Neural progenitor cell (in vitro differentiated cells): Measurements from ENCODE around the gene TOR1A.

Source experiments
- CTCF ChIP-seq: fragments of 200-600 bp; sonication (generic); IDR thresholded peaks from 2 replicates; pipeline ENCODE4 v1.5.1; 2017; ENCODE audit warnings: antibody characterized with exemption, mild to moderate bottlenecking
- EZH2phosphoT487 ChIP-seq: fragments of 200-600 bp; sonication (generic); IDR thresholded peaks from 2 replicates; pipeline ENCODE4 v1.6.1; 2017; ENCODE audit warnings: antibody characterized with exemption

GRCh38 chr9:129809346-129809745, 14.6 kb downstream of the TOR1A start:
- TF ChIP-seq EZH2phosphoT487 (no peak), CTCF (no peak)
